Nephron (organoid): Measurements from ENCODE around the gene KRT20.

Experiments used
- H3K27ac Mint-ChIP-seq, 3 experiments: 2 replicates each; pipeline ENCODE4 v1.8.0; 2020; ENCODE audit warnings: mixed read lengths in 3 of 3, mild to moderate bottlenecking in 2 of 3, moderate library complexity in 1 of 3
- H3K27me3 Mint-ChIP-seq: 2 replicates; pipeline ENCODE4 v1.8.0; 2021; ENCODE audit warnings: low read depth, mild to moderate bottlenecking, moderate library complexity, mixed read lengths
- H3K36me3 Mint-ChIP-seq: 2 replicates; pipeline ENCODE4 v1.8.0; 2020; ENCODE audit warnings: low read depth, mixed read lengths
- H3K4me1 Mint-ChIP-seq: 2 replicates; pipeline ENCODE4 v1.8.0; 2020; ENCODE audit warnings: mixed read lengths
- H3K4me3 Mint-ChIP-seq, 3 experiments: 2 replicates each; pipeline ENCODE4 v1.8.0; 2020; ENCODE audit warnings: mild to moderate bottlenecking in 3 of 3, mixed read lengths in 3 of 3, moderate library complexity in 2 of 3
- H3K9me3 Mint-ChIP-seq: 2 replicates; pipeline ENCODE4 v1.8.0; 2020; ENCODE audit warnings: mixed read lengths
- TF ChIP-seq, protein P1 (sequence below), 3 experiments: fragments of 200-600 bp; sonication (generic); IDR thresholded peaks; one replicate each; pipeline ENCODE4 v1.5.0; 2021; ENCODE audit warnings: antibody characterized with exemption in 3 of 3; ENCODE audit not compliant: unreplicated experiment in 3 of 3

Gene KRT20

GRCh38 chr17:40902498-40902897 lies 17.5 kb upstream of the KRT20 start:
- Mint-ChIP-seq H3K27me3 (peaks cover 13% of the 10 kb centered on the region), H3K9me3 (no peaks in the 10 kb centered on the region), H3K4me1 (no peaks in the 10 kb centered on the region), H3K36me3 (no peaks in the 10 kb centered on the region), H3K4me3 (no peak overlapping the region), H3K27ac (no peak overlapping the region)
- TF ChIP-seq, protein P1, sequence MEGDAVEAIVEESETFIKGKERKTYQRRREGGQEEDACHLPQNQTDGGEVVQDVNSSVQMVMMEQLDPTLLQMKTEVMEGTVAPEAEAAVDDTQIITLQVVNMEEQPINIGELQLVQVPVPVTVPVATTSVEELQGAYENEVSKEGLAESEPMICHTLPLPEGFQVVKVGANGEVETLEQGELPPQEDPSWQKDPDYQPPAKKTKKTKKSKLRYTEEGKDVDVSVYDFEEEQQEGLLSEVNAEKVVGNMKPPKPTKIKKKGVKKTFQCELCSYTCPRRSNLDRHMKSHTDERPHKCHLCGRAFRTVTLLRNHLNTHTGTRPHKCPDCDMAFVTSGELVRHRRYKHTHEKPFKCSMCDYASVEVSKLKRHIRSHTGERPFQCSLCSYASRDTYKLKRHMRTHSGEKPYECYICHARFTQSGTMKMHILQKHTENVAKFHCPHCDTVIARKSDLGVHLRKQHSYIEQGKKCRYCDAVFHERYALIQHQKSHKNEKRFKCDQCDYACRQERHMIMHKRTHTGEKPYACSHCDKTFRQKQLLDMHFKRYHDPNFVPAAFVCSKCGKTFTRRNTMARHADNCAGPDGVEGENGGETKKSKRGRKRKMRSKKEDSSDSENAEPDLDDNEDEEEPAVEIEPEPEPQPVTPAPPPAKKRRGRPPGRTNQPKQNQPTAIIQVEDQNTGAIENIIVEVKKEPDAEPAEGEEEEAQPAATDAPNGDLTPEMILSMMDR (IDR thresholded peaks at IDR 0.05; ENCODE audit: unreplicated experiment in 3 of 3): no peak

- no peaks in the 10 kb centered on the region for H3K9me3 Mint-ChIP-seq
- no peak overlapping the region for H3K27ac Mint-ChIP-seq
- H3K27me3 Mint-ChIP-seq: peaks cover 13% of the 10 kb centered on the region
- TF ChIP-seq, protein P1 (IDR thresholded peaks at IDR 0.05; ENCODE audit: unreplicated experiment in 3 of 3): no peak
- no peaks in the 10 kb centered on the region for H3K4me1 Mint-ChIP-seq
- H3K4me3 Mint-ChIP-seq: no peak overlapping the region
- no peaks in the 10 kb centered on the region for H3K36me3 Mint-ChIP-seq
These were observed 17.0 kb upstream of the KRT20 start for GRCh38 chr17:40901981-40902474.

GRCh38 chr17:40900809-40901356 lies 15.8 kb upstream of the KRT20 start:
- no peaks in the 10 kb centered on the region for H3K4me1 Mint-ChIP-seq
- H3K36me3 Mint-ChIP-seq: no peaks in the 10 kb centered on the region
- H3K4me3 Mint-ChIP-seq: no peak overlapping the region
- H3K9me3 Mint-ChIP-seq: no peaks in the 10 kb centered on the region
- TF ChIP-seq, protein P1 (IDR thresholded peaks at IDR 0.05; ENCODE audit: unreplicated experiment in 3 of 3): no peak
- no peak overlapping the region for H3K27ac Mint-ChIP-seq
- H3K27me3 Mint-ChIP-seq: peaks cover 11% of the 10 kb centered on the region

DNA sequence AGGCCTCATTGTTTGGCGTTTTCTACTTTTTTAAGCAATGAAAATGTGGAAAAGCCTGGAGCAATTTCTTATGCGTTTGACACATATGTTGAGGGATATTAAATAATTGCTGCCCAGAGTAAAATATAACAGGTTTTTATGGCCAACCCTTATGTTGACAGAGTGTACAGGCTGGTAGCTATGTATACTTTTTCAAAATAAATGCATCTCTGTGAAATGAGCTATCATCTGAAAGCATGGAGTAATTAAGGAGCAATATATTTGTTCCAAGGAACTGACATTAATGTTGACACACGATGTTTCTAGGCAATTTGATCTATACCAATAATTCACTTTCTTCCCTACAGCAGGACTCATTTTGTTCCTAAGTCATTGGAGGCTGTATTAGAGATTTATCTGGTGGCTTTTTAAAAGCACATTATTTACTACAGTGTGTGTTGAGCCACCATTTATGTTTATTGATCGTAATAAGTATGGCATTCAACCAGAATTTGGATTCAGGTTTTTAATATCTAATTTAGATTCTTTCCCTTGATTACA lies 11.9 kb upstream of the KRT20 start:
- no peaks in the 10 kb centered on the region for H3K4me1 Mint-ChIP-seq
- H3K36me3 Mint-ChIP-seq: no peaks in the 10 kb centered on the region
- peaks cover 17% of the 10 kb centered on the region for H3K27me3 Mint-ChIP-seq
- no peak overlapping the region for H3K27ac Mint-ChIP-seq
- no peaks in the 10 kb centered on the region for H3K9me3 Mint-ChIP-seq
- no peak overlapping the region for H3K4me3 Mint-ChIP-seq
- TF ChIP-seq, protein P1 (IDR thresholded peaks at IDR 0.05; ENCODE audit: unreplicated experiment in 3 of 3): no peak

DNA sequence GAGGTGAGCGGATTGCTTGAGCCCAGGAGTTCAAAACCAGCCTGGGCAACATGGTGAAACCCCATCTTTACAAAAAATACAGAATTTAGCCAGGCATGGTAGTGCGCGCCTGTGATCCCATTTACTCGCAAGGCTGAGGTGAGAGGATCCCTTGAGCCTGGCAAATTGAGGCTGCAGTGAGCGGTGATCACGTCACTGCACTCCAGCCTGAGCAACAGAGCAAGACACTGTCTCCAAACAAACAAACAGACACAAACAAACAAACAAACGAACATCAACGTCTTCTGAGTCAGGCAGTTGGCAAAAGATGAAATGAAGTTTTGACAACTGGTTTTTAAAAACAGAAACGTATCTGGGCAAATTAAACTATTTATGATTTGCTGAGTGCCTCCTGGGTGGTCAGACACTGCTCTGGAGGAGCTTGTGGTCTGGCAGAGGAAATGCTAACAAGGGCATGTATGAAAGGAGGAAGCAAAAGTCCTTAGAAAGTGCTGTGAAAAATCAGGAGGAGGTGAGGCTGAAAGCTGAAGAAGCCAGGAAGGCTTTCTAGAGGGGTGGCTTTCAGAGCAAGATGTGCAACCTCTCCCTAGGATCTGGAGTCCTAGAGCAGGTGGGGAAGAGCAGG lies 10.2 kb upstream of the KRT20 start:
- Mint-ChIP-seq H3K9me3 (no peaks in the 10 kb centered on the region), H3K27ac (no peak overlapping the region), H3K27me3 (peaks cover 17% of the 10 kb centered on the region), H3K4me1 (no peaks in the 10 kb centered on the region), H3K4me3 (no peak overlapping the region), H3K36me3 (no peaks in the 10 kb centered on the region)
- TF ChIP-seq, protein P1 (IDR thresholded peaks at IDR 0.05; ENCODE audit: unreplicated experiment in 3 of 3): no peak
